IMR-90 (cell line): ENCODE results near the gene LONP1. TPM values are rescaled to one million over a fixed set of nuclear protein-coding genes. Genes with fewer than 3 reads are reported as not detected.

Experiments
- ATAC-seq: fragments of 200-7000 bp; cut with Tn5 transposase; 2 replicates; pipeline ENCODE4 v1.9.1; 2020; ENCODE audit warnings: low read depth, mild to moderate bottlenecking, moderate library complexity
- BruUV-seq: library from RNA; stranded (reverse); fragments of 400-500 nt; replicated peaks from 2 replicates; lab custom pipeline; 2021; lab: Mats Ljungman, UMichigan
- CTCF ChIA-PET: fragments of 300-600 bp; formaldehyde crosslinking; extraction: SDS; loops from one replicate; lab custom pipeline; 2021; ENCODE audit warnings: antibody characterized with exemption; lab: Yijun Ruan, JAX
- POLR2A ChIA-PET: fragments of 300-600 bp; sonication (Branson Sonifier 250); formaldehyde crosslinking; loops from one replicate; lab custom pipeline; 2022; ENCODE audit warnings: antibody characterized with exemption; ENCODE audit not compliant: unreplicated experiment; lab: Charles Lee
- DNase-seq: peaks from one replicate; pipeline ENCODE4 v3.0.0; 2013
- H2AFZ ChIP-seq: replicated peaks from 2 replicates; pipeline ENCODE3; 2013; ENCODE audit warnings: low read length, mild to moderate bottlenecking; ENCODE audit not compliant: poor library complexity
- H2AK5ac ChIP-seq: 2 replicates; pipeline ENCODE4 v1.6.1; 2013; ENCODE audit warnings: low read depth, low read length, inconsistent platforms
- H2AK9ac ChIP-seq: replicated peaks from 2 replicates; pipeline ENCODE3; 2013; ENCODE audit warnings: mild to moderate bottlenecking, low read depth, low read length, moderate library complexity; ENCODE audit not compliant: poor library complexity
- H2BK120ac ChIP-seq: 2 replicates; pipeline ENCODE4 v1.6.1; 2013; ENCODE audit warnings: low read depth, low read length, inconsistent platforms
- H2BK15ac ChIP-seq: 3 replicates; pipeline ENCODE4 v1.6.1; 2013; ENCODE audit warnings: low read depth, low read length, inconsistent platforms
- H2BK20ac ChIP-seq: 2 replicates; pipeline ENCODE4 v1.6.1; 2013; ENCODE audit warnings: low read depth, mild to moderate bottlenecking, inconsistent platforms, low read length, moderate library complexity
- H2BK5ac ChIP-seq: 2 replicates; pipeline ENCODE4 v1.6.1; 2013; ENCODE audit warnings: mild to moderate bottlenecking, low read depth, low read length, inconsistent platforms; ENCODE audit not compliant: poor library complexity, severe bottlenecking
- H3K14ac ChIP-seq: replicated peaks from 2 replicates; pipeline ENCODE4 v1.6.1; 2013; ENCODE audit warnings: low read depth, low read length, inconsistent platforms
- H3K18ac ChIP-seq: 2 replicates; pipeline ENCODE4 v1.6.1; 2013; ENCODE audit warnings: low read depth, low read length, control low read depth
- H3K23ac ChIP-seq: 2 replicates; pipeline ENCODE4 v1.6.1; 2013; ENCODE audit warnings: low read depth, low read length, inconsistent platforms
- H3K27ac ChIP-seq: 2 replicates; pipeline ENCODE4 v1.5.1; 2013; ENCODE audit warnings: mild to moderate bottlenecking, control low read depth, low read length; ENCODE audit not compliant: insufficient read depth
- H3K27me3 ChIP-seq: 2 replicates; pipeline ENCODE4 v1.6.1; 2013; ENCODE audit warnings: low read length; ENCODE audit not compliant: control insufficient read depth, insufficient read depth
- H3K36me3 ChIP-seq: 2 replicates; pipeline ENCODE4 v1.6.1; 2013; ENCODE audit warnings: low read length, mixed read lengths; ENCODE audit not compliant: control insufficient read depth, insufficient read depth
- H3K4ac ChIP-seq: 2 replicates; pipeline ENCODE4 v1.6.1; 2013; ENCODE audit warnings: low read depth, low read length, inconsistent platforms
- H3K4me1 ChIP-seq: 2 replicates; pipeline ENCODE4 v1.6.1; 2013; ENCODE audit warnings: low read length, mixed read lengths; ENCODE audit not compliant: control insufficient read depth, insufficient read depth
- H3K4me2 ChIP-seq: 2 replicates; pipeline ENCODE4 v1.6.1; 2013; ENCODE audit warnings: low read depth, mild to moderate bottlenecking, control low read depth, low read length, moderate library complexity
- H3K4me3 ChIP-seq: 2 replicates; pipeline ENCODE4 v1.5.1; 2013; ENCODE audit warnings: low read depth, mild to moderate bottlenecking, control low read depth, low read length, moderate library complexity; ENCODE audit not compliant: insufficient read depth
- H3K56ac ChIP-seq: 2 replicates; pipeline ENCODE4 v1.6.1; 2013; ENCODE audit warnings: low read length, inconsistent platforms; ENCODE audit not compliant: insufficient read depth; ENCODE audit errors: extremely low read depth
- H3K79me1 ChIP-seq, 2 experiments: 2 replicates each; pipeline ENCODE4 v1.6.1; 2013; ENCODE audit warnings: low read length in 2 of 2, inconsistent platforms in 1 of 2, low read depth in 1 of 2
- H3K9ac ChIP-seq: 2 replicates; pipeline ENCODE4 v1.6.1; 2013; ENCODE audit warnings: low read depth, low read length, control low read depth
- H3K9me1 ChIP-seq: 2 replicates; pipeline ENCODE4 v1.6.1; 2013; ENCODE audit warnings: low read length, inconsistent platforms; ENCODE audit not compliant: insufficient read depth
- H3K9me3 ChIP-seq: 2 replicates; pipeline ENCODE4 v1.6.1; 2013; ENCODE audit warnings: low read length; ENCODE audit not compliant: control insufficient read depth, insufficient read depth
- H4K20me1 ChIP-seq: 2 replicates; pipeline ENCODE4 v1.6.1; 2013; ENCODE audit warnings: low read length, inconsistent platforms; ENCODE audit not compliant: insufficient read depth
- H4K5ac ChIP-seq: 2 replicates; pipeline ENCODE4 v1.6.1; 2013; ENCODE audit warnings: mild to moderate bottlenecking, low read depth, low read length, control low read depth
- H4K8ac ChIP-seq, 2 experiments: 2 replicates each; pipeline ENCODE4 v1.6.1; 2013; ENCODE audit warnings: low read depth in 2 of 2, low read length in 2 of 2, control low read depth in 1 of 2, inconsistent platforms in 1 of 2
- H4K91ac ChIP-seq: 2 replicates; pipeline ENCODE4 v1.6.1; 2013; ENCODE audit warnings: low read depth, low read length, inconsistent platforms; ENCODE audit not compliant: insufficient read depth
- BHLHE40 ChIP-seq: fragments of 150-350 bp; IDR thresholded peaks from 2 replicates; pipeline ENCODE4 v1.6.1; 2016; ENCODE audit warnings: mild to moderate bottlenecking, low read depth, low read length
- CEBPB ChIP-seq: IDR thresholded peaks from 2 replicates; pipeline ENCODE4 v1.6.1; 2012; ENCODE audit warnings: low read depth, low read length, improper control_type of control experiment
- FOS ChIP-seq: fragments of 150-350 bp; IDR thresholded peaks from 2 replicates; pipeline ENCODE4 v1.6.1; 2016; ENCODE audit warnings: low read depth, low read length
- MAFK ChIP-seq: IDR thresholded peaks from 2 replicates; pipeline ENCODE4 v1.6.1; 2012; ENCODE audit warnings: low read depth, low read length, improper control_type of control experiment
- MAZ ChIP-seq: IDR thresholded peaks from 2 replicates; pipeline ENCODE4 v1.6.1; 2012; ENCODE audit warnings: low read depth, mild to moderate bottlenecking, low read length, improper control_type of control experiment, moderate library complexity, borderline replicate concordance
- MXI1 ChIP-seq: IDR thresholded peaks from 2 replicates; pipeline ENCODE4 v1.6.1; 2012; ENCODE audit warnings: low read depth, mild to moderate bottlenecking, low read length, moderate library complexity, borderline replicate concordance
- RFX5 ChIP-seq: IDR thresholded peaks from 2 replicates; pipeline ENCODE4 v1.8.0; 2012; ENCODE audit warnings: low read depth, mild to moderate bottlenecking, low read length, moderate library complexity
- WGBS, 2 experiments: methylation state at CpG; one replicate each; pipeline versions ENCODE4 v1.1.5 to v1.1.7; 2013; ENCODE audit warnings: missing lambda C conversion rate in 2 of 2; ENCODE audit not compliant: insufficient read length in 1 of 2; ENCODE audit errors: extremely low coverage in 2 of 2; 5-methylcytosine and 5-hydroxymethylcytosine counted together
- dilution Hi-C: fragments of 300-500 bp; cut with HindIII; formaldehyde crosslinking; loops from one replicate; pipeline ENCODE4 v1.14.3; 2018; ENCODE audit warnings: low sequenced_read_pairs; ENCODE audit not compliant: unreplicated experiment
- in situ Hi-C: fragments of 300-500 bp; cut with MboI; formaldehyde crosslinking; loops from 3 replicates; pipeline ENCODE4 v1.14.3; 2019; ENCODE audit warnings: low sequenced_read_pairs, inconsistent platforms, mixed read lengths
- intact Hi-C: fragments of 100-400 bp; cut with micrococcal nuclease; formaldehyde crosslinking; loops from 2 replicates; pipeline ENCODE4 v1.10.0; 2022
- polyA plus RNA-seq, 3 experiments: library from polyadenylated mRNA; depleted of rRNA; stranded (reverse); fragments of >200 nt; gene quantifications; 2 replicates each; pipeline ENCODE4 v1.2.3, GENCODE V29; 2012; ENCODE audit warnings: low replicate concordance in 1 of 3
- total RNA-seq: library from RNA; depleted of rRNA; stranded (reverse); fragments of >200 nt; gene quantifications from 2 replicates; pipeline ENCODE4 v1.2.3, GENCODE V29; 2012
- TF ChIP-seq, protein P1 (sequence below): conservative IDR thresholded peaks from 2 replicates; pipeline ENCODE4 v1.5.1; 2012; ENCODE audit warnings: mild to moderate bottlenecking, low read depth, low read length, improper control_type of control experiment
- TF ChIP-seq, protein P2 (sequence below): fragments of 150-350 bp; IDR thresholded peaks from 2 replicates; pipeline ENCODE4 v1.6.1; 2016; ENCODE audit warnings: low read depth, mild to moderate bottlenecking, low read length, moderate library complexity, borderline replicate concordance

LONP1 gene
- total and polyA plus RNA-seq, 2 of the 4 experiments (the other 2 are of a cell fraction) = 64.2 to 93.2 TPM

DNA sequence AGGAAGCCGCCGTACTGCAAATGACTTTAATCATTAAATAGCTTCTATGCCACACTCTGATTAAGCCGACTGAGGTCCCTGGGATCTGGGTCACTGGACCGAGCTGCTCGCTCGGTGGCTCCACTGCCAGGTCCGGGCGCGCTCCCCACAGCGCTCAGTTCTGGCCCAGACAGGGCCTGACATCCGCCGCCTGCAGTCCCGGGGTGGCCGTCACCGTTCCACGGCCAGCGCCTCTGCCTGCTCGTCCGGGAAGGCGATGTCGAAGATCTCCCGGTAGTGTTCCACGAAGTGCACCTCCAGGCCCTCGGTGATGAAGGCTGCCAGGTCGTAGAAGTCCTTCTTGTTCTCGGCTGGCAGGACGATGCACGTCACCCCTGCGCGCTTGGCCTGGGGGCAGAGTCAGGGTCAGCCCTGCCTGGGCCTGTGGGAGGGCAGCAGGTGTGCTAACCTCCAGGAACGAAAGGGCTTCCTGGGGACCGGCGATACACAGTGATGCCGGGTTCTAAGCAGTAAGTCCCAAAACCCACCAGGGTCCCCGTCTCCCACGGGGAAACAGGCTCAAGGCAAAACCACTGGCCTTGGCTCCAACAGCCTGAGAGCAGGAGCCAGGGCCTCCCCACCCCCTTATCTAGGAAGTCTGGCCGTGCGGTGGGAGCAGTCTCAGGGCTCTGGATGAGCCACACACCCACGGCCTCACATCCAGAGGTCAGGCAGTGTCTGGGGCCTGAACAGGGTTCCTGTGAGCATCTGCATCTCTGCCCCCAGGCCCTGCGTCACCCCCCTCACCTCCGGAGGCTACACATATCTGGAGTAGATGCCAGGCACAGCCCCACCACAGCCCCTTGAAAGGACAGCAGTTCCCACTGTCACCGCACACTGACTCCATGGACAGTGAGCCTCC is 27.9 kb downstream of the LONP1 start:
- Histone ChIP-seq H3K4me3 (no peak overlapping the region), H3K36me3 (peaks cover 58% of the 10 kb centered on the region), H2BK120ac (no peak overlapping the region), H3K4me1 (peaks cover 2% of the 10 kb centered on the region; the same call in 1 of the 2 replicates), H4K8ac (no peak overlapping the region; a peak in 1 of 4 replicates), H3K14ac (no peak overlapping the region), H4K91ac (no peak overlapping the region), H3K27me3 (no peaks in the 10 kb centered on the region), H4K5ac (no peak overlapping the region), H2BK15ac (no peak overlapping the region), H3K4ac (no peak overlapping the region), H3K9ac (no peak overlapping the region), H2AFZ (peak overlapping the region; percentile 56), H2BK5ac (no peak overlapping the region), H3K9me3 (no peaks in the 10 kb centered on the region), H3K27ac (no peak overlapping the region), H3K23ac (peak overlapping the region; percentile 59; the same call in 1 of the 2 replicates), H3K56ac (no peak overlapping the region), H2BK20ac (no peak overlapping the region), H3K4me2 (no peak overlapping the region; the same call in 1 of the 2 replicates), H4K20me1 (peaks cover 70% of the 10 kb centered on the region), H2AK5ac (no peak overlapping the region), H3K18ac (no peak overlapping the region), H2AK9ac (peak overlapping the region; percentile 52), H3K9me1 (peaks cover 4% of the 10 kb centered on the region; the same call in 1 of the 2 replicates), H3K79me1 (peaks cover under 1 to 57% of the 10 kb centered on the region in 2 experiments; a peak in 3 of 4 replicates)
- in situ Hi-C loops (no loop called here), dilution Hi-C loops (no loop called here), intact Hi-C loops (no loop called here)
- DNase-seq (peak; percentile 11), ATAC-seq (no peak)
- 83% methylated on average over 29 of the region's 42 CpGs; no CpG with 5 or more reads in 1 of the 2 experiments for WGBS, 2 experiments
- TF ChIP-seq MAZ (no peak), FOS (no peak), BHLHE40 (no peak), CEBPB (no peak), RFX5 (no peak), MXI1 (no peak), MAFK (no peak)
- TF ChIP-seq, protein P1, sequence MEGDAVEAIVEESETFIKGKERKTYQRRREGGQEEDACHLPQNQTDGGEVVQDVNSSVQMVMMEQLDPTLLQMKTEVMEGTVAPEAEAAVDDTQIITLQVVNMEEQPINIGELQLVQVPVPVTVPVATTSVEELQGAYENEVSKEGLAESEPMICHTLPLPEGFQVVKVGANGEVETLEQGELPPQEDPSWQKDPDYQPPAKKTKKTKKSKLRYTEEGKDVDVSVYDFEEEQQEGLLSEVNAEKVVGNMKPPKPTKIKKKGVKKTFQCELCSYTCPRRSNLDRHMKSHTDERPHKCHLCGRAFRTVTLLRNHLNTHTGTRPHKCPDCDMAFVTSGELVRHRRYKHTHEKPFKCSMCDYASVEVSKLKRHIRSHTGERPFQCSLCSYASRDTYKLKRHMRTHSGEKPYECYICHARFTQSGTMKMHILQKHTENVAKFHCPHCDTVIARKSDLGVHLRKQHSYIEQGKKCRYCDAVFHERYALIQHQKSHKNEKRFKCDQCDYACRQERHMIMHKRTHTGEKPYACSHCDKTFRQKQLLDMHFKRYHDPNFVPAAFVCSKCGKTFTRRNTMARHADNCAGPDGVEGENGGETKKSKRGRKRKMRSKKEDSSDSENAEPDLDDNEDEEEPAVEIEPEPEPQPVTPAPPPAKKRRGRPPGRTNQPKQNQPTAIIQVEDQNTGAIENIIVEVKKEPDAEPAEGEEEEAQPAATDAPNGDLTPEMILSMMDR = no peak
- TF ChIP-seq, protein P2, sequence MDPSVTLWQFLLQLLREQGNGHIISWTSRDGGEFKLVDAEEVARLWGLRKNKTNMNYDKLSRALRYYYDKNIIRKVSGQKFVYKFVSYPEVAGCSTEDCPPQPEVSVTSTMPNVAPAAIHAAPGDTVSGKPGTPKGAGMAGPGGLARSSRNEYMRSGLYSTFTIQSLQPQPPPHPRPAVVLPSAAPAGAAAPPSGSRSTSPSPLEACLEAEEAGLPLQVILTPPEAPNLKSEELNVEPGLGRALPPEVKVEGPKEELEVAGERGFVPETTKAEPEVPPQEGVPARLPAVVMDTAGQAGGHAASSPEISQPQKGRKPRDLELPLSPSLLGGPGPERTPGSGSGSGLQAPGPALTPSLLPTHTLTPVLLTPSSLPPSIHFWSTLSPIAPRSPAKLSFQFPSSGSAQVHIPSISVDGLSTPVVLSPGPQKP = no peak
- ChIA-PET CTCF (no interaction called here), POLR2A (interaction anchor here (0.7 to 0.9 kb wide), 2 partner anchors 17 to 47 kb away, joined by 9 to 19 read pairs; no protein-coding TSS in a partner anchor)
- no TSS peak for BruUV-seq
